Measurements from ENCODE around the gene CERKL.

DNA sequence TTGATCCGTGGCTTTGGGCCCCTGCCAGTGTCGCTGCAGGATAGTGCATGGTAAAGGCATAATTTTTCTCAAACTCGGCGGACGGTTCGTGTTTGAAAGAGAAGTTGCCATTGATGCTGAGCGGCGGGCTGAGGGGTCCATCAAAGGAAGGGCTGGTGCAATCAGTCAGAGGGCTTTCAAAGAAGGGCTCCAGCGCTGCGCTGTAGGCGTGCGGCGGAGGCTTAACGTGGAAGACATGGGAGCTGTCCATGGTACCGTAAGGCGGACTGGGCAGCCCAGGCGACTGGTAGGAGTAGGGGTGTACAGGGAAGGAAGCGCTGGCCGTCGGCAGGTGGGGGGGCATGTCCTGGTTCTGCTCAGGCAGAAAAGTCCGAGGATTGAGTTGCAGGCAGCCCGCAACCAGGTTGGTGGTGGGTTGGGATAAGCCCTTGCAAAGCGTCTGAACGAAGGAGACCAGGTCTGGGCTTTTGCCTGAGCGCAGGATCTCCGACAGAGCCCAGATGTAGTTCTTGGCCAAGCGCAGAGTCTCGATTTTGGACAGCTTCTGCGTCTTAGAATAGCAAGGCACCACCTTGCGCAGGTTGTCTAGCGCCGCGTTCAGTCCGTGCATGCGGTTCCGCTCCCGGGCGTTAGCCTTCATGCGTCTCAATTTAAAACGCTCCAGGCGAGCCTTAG is 21.1 kb upstream of the CERKL start:
- TF ChIP-seq, protein P1, sequence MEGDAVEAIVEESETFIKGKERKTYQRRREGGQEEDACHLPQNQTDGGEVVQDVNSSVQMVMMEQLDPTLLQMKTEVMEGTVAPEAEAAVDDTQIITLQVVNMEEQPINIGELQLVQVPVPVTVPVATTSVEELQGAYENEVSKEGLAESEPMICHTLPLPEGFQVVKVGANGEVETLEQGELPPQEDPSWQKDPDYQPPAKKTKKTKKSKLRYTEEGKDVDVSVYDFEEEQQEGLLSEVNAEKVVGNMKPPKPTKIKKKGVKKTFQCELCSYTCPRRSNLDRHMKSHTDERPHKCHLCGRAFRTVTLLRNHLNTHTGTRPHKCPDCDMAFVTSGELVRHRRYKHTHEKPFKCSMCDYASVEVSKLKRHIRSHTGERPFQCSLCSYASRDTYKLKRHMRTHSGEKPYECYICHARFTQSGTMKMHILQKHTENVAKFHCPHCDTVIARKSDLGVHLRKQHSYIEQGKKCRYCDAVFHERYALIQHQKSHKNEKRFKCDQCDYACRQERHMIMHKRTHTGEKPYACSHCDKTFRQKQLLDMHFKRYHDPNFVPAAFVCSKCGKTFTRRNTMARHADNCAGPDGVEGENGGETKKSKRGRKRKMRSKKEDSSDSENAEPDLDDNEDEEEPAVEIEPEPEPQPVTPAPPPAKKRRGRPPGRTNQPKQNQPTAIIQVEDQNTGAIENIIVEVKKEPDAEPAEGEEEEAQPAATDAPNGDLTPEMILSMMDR (IDR thresholded peaks at IDR 0.05; ENCODE audit: poor library complexity) = no peak
- TF ChIP-seq EZH2phosphoT487 (IDR thresholded peaks at IDR 0.05; ENCODE audit: low read depth, severe bottlenecking, unreplicated experiment) (no peak), EZH2 (IDR thresholded peaks at IDR 0.05; ENCODE audit: borderline replicate concordance) (no peak)
